Fibroblast of skin of right biceps (primary cell): ENCODE measurements around the gene SRRM1.
"Not testable (repeated sequence)": the region's sequence is repeated elsewhere in the genome, so short reads cannot be mapped to it uniquely, and the experiment has no call there.

Source experiments
- DNase-seq: peaks from one replicate; pipeline ENCODE4 v3.0.0-alpha.2; 2013

Gene SRRM1

GRCh38 chr1:24643363-24644099 lies 429 bp downstream of the SRRM1 start:
- no peak for DNase-seq

GRCh38 chr1:24644100-24644384 lies 940 bp downstream of the SRRM1 start:
- DNase-seq = no peak

GRCh38 chr1:24648919-24649318 lies 5.8 kb downstream of the SRRM1 start:
- DNase-seq = no peak

GRCh38 chr1:24652382-24652781 lies 9.3 kb downstream of the SRRM1 start:
- no peak for DNase-seq

- no peak for DNase-seq
Measured at GRCh38 chr1:24654010-24654409, 10.9 kb downstream of the SRRM1 start.

GRCh38 chr1:24656046-24656445 lies 12.9 kb downstream of the SRRM1 start:
- DNase-seq = no peak

GRCh38 chr1:24657781-24658180 lies 14.7 kb downstream of the SRRM1 start:
- no peak for DNase-seq

- DNase-seq = no peak
Measured at GRCh38 chr1:24659166-24659904, 16.2 kb downstream of the SRRM1 start.

GRCh38 chr1:24659993-24660665 lies 17.0 kb downstream of the SRRM1 start:
- peak; percentile 28 for DNase-seq

GRCh38 chr1:24664507-24665033 lies 21.5 kb downstream of the SRRM1 start:
- no peak for DNase-seq

GRCh38 chr1:24666794-24667193 lies 23.7 kb downstream of the SRRM1 start:
- no peak for DNase-seq

GRCh38 chr1:24671372-24671771 lies 28.3 kb downstream of the SRRM1 start:
- not testable (repeated sequence) for DNase-seq

GRCh38 chr1:24672686-24673085 lies 29.6 kb downstream of the SRRM1 start:
- not testable (repeated sequence) for DNase-seq

GRCh38 chr1:24673341-24673740 lies 30.2 kb downstream of the SRRM1 start:
- peak; percentile 36 for DNase-seq

GRCh38 chr1:24678421-24678820 lies 35.3 kb downstream of the SRRM1 start:
- DNase-seq = peak; percentile 23

- no peak for DNase-seq
Measured at GRCh38 chr1:24679725-24680124, 36.6 kb downstream of the SRRM1 start.

- peak; percentile 98 for DNase-seq
Measured at GRCh38 chr1:24683713-24684162, 40.6 kb downstream of the SRRM1 start.

GRCh38 chr1:24688033-24688432 lies 44.9 kb downstream of the SRRM1 start:
- DNase-seq = no peak

GRCh38 chr1:24688621-24689195 lies 45.6 kb downstream of the SRRM1 start:
- DNase-seq = peak; percentile 70

GRCh38 chr1:24691051-24691450 lies 47.9 kb downstream of the SRRM1 start:
- no peak for DNase-seq

GRCh38 chr1:24692351-24692980 lies 49.4 kb downstream of the SRRM1 start:
- DNase-seq = no peak

- DNase-seq = no peak
Measured at GRCh38 chr1:24693827-24694379, 50.8 kb downstream of the SRRM1 start.
